Fibroblast of lung (primary cell): Measurements from ENCODE around the gene EIF4A3.

Experiments
- EZH2 ChIP-seq: IDR thresholded peaks from 2 replicates; pipeline ENCODE4 v1.5.1; 2012; ENCODE audit warnings: low read length, control low read depth, mild to moderate bottlenecking; ENCODE audit errors: missing control alignments
- TF ChIP-seq, protein P1 (sequence below), 2 donors: IDR thresholded peaks in 1 of 2; conservative IDR thresholded peaks in 1 of 2; 1 replicate in 1 of 2; 2 replicates in 1 of 2; pipeline ENCODE4 v1.5.1; 2011 to 2012; ENCODE audit warnings: low read length in 2 of 2, control low read depth in 1 of 2, inconsistent platforms in 1 of 2, low read depth in 1 of 2, mild to moderate bottlenecking in 1 of 2

DNA sequence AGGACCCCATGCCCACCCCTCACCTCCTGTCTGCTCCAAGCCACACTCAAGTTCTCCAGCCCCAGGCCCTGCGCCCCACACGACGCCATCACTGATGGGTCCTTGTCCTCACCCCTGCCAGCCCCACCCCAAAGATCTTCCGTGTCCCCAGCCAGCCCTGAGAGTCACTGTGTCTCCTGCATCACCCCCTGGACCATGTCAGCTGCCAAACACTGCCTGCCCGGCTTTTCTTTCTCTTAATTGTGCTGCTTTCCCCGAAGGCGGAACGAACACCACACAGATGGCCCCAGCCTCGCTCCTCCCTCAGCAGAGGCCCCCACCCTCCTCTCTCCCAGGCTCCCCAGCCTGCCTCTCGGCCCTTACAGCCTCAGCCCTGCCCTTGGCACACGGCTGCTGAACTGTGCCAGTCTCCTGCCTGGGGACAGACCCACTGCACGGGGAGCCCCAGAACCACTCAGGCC is 50.3 kb downstream of the EIF4A3 start:
- TF ChIP-seq, protein P1, sequence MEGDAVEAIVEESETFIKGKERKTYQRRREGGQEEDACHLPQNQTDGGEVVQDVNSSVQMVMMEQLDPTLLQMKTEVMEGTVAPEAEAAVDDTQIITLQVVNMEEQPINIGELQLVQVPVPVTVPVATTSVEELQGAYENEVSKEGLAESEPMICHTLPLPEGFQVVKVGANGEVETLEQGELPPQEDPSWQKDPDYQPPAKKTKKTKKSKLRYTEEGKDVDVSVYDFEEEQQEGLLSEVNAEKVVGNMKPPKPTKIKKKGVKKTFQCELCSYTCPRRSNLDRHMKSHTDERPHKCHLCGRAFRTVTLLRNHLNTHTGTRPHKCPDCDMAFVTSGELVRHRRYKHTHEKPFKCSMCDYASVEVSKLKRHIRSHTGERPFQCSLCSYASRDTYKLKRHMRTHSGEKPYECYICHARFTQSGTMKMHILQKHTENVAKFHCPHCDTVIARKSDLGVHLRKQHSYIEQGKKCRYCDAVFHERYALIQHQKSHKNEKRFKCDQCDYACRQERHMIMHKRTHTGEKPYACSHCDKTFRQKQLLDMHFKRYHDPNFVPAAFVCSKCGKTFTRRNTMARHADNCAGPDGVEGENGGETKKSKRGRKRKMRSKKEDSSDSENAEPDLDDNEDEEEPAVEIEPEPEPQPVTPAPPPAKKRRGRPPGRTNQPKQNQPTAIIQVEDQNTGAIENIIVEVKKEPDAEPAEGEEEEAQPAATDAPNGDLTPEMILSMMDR (conservative IDR thresholded peaks at IDR 0.05 in 1 of 2, IDR thresholded peaks at IDR 0.05 in 1 of 2; ENCODE audit: low read depth in 1 of 2, low read length in 2 of 2): no peak
- no peak for TF ChIP-seq EZH2
